A549 (cell line): Measurements from ENCODE around the gene FAM20C. TPM values are rescaled to one million over a fixed set of nuclear protein-coding genes. Genes with fewer than 3 reads are reported as not detected.

Experiments
- ATAC-seq, 2 experiments: fragments of 200-7000 bp in 1 of 2; fragments of >200 bp in 1 of 2; cut with Nextera tagmentation in 1 of 2; cut with Tn5 transposase in 1 of 2; 3 replicates each; pipeline versions ENCODE4 v1.8.0 to v1.9.1; 2018 to 2020; ENCODE audit warnings: mild to moderate bottlenecking in 1 of 2, moderate library complexity in 1 of 2
- CTCF ChIA-PET: fragments of 300-600 bp; sonication (Branson Sonifier 250); formaldehyde crosslinking; extraction: SDS; loops from one replicate; lab custom pipeline; 2021; ENCODE audit warnings: antibody characterized with exemption, inconsistent platforms; lab: Yijun Ruan, JAX
- POLR2A ChIA-PET: fragments of 350-600 bp; formaldehyde crosslinking; extraction: SDS; loops from one replicate; lab custom pipeline; 2021; ENCODE audit warnings: antibody characterized with exemption, inconsistent platforms; lab: Yijun Ruan, JAX
- DNase-seq, 2 experiments: peaks; one replicate each; pipeline versions ENCODE4 v3.0.0 to v3.0.0-alpha.2; 2011 to 2016; ENCODE audit warnings: low read depth in 1 of 2, low spot score in 1 of 2
- FAIRE-seq: peaks from 2 replicates; lab custom pipeline; 2011; peaks lifted over from hg19 to GRCh38; lab: Jason Lieb, UNC
- H3K27ac ChIP-seq, 2 experiments: fragments of >200 bp; sonication (Bioruptor Twin); formaldehyde crosslinking; 3 replicates each; pipeline ENCODE4 v1.5.1; 2016 to 2017
- H3K4me1 ChIP-seq: fragments of >200 bp; sonication (Bioruptor Twin); formaldehyde crosslinking; 3 replicates; pipeline ENCODE4 v1.6.1; 2016
- H3K4me2 ChIP-seq: fragments of >200 bp; sonication (Bioruptor Twin); formaldehyde crosslinking; 3 replicates; pipeline ENCODE4 v1.6.1; 2016
- H3K4me3 ChIP-seq: fragments of >200 bp; sonication (Bioruptor Twin); formaldehyde crosslinking; 3 replicates; pipeline ENCODE4 v1.5.1; 2016
- H3K9me3 ChIP-seq: fragments of >200 bp; sonication (Bioruptor Twin); formaldehyde crosslinking; 3 replicates; pipeline ENCODE4 v1.6.1; 2016
- BHLHE40 ChIP-seq: IDR thresholded peaks from 2 replicates; pipeline ENCODE4 v1.6.1; 2012; ENCODE audit warnings: low read depth, low read length, inconsistent platforms
- CBX8 ChIP-seq: fragments of 200-600 bp; sonication (generic); IDR thresholded peaks from 2 replicates; pipeline ENCODE4 v1.6.1; 2016
- CHD2 ChIP-seq: fragments of 150-350 bp; IDR thresholded peaks from 2 replicates; pipeline ENCODE4 v1.6.1; 2014; ENCODE audit warnings: low read length; ENCODE audit not compliant: partially characterized antibody
- EP300 ChIP-seq, 2 experiments: fragments of >200 bp; sonication (Bioruptor Twin); formaldehyde crosslinking; IDR thresholded peaks; 2 replicates in 1 of 2; 3 replicates in 1 of 2; pipeline ENCODE4 v1.6.1; 2016 to 2017
- HOXB13 ChIP-seq: fragments of 250-450 bp; sonication (Bioruptor Pico); IDR thresholded peaks from 2 replicates; pipeline ENCODE4 v1.5.0; 2020; ENCODE audit warnings: low read depth, mild to moderate bottlenecking, moderate library complexity
- KDM5A ChIP-seq: fragments of 200-600 bp; sonication (generic); IDR thresholded peaks from 2 replicates; pipeline ENCODE4 v1.6.1; 2016; ENCODE audit warnings: antibody characterized with exemption, mild to moderate bottlenecking
- PHF8 ChIP-seq: fragments of 200-600 bp; sonication (generic); IDR thresholded peaks from 2 replicates; pipeline ENCODE4 v1.6.1; 2016; ENCODE audit warnings: low read depth, mild to moderate bottlenecking, antibody characterized with exemption, moderate library complexity, borderline replicate concordance
- RCOR1 ChIP-seq: fragments of 150-350 bp; IDR thresholded peaks from 2 replicates; pipeline ENCODE4 v1.6.1; 2014; ENCODE audit warnings: antibody characterized with exemption, low read length, low read depth
- WGBS: methylation state at CpG from one replicate; pipeline ENCODE4 v1.1.6; 2017; ENCODE audit errors: missing lambda C conversion rate; 5-methylcytosine and 5-hydroxymethylcytosine counted together
- polyA plus RNA-seq, 4 experiments: library from polyadenylated mRNA; depleted of rRNA in 3 of 4; stranded (reverse); fragments of >200 nt; fragmentation: RNase III in 1 of 4; extraction: RNeasy Plus Mini Kit Qiagen cat#74134 plus additional on column Dnase treatment in 1 of 4; gene quantifications; 2 replicates in 3 of 4; 3 replicates in 1 of 4; pipeline ENCODE4 v1.2.3, GENCODE V29; 2011 to 2017
- TF ChIP-seq, protein P1 (sequence below): IDR thresholded peaks from 2 replicates; pipeline ENCODE4 v1.6.1; 2012
- TF ChIP-seq, protein P2 (sequence below): fragments of 450-650 bp; IDR thresholded peaks from 2 replicates; pipeline ENCODE4 v1.6.1; 2014; ENCODE audit warnings: antibody characterized with exemption
- TF ChIP-seq, protein P3 (sequence below): IDR thresholded peaks from 2 replicates; pipeline ENCODE4 v1.6.1; 2012; ENCODE audit warnings: low read depth, borderline replicate concordance
- TF ChIP-seq, protein P4 (sequence below): fragments of >200 bp; sonication (Bioruptor Twin); formaldehyde crosslinking; IDR thresholded peaks from 3 replicates; pipeline ENCODE4 v1.5.1; 2016
- TF ChIP-seq, protein P5 (sequence below): fragments of 200-600 bp; sonication (generic); IDR thresholded peaks from 2 replicates; pipeline ENCODE4 v1.6.1; 2016; ENCODE audit warnings: antibody characterized with exemption, mild to moderate bottlenecking, moderate library complexity
- TF ChIP-seq, protein P6 (sequence below): fragments of 250-450 bp; sonication (Bioruptor Pico); IDR thresholded peaks from 2 replicates; pipeline ENCODE4 v1.5.0; 2020; ENCODE audit warnings: low read depth, mild to moderate bottlenecking, moderate library complexity

FAM20C gene
- polyA plus RNA-seq, 2 of the 4 experiments (the other 2 are of a cell fraction) = 5.6 to 20.3 TPM

DNA sequence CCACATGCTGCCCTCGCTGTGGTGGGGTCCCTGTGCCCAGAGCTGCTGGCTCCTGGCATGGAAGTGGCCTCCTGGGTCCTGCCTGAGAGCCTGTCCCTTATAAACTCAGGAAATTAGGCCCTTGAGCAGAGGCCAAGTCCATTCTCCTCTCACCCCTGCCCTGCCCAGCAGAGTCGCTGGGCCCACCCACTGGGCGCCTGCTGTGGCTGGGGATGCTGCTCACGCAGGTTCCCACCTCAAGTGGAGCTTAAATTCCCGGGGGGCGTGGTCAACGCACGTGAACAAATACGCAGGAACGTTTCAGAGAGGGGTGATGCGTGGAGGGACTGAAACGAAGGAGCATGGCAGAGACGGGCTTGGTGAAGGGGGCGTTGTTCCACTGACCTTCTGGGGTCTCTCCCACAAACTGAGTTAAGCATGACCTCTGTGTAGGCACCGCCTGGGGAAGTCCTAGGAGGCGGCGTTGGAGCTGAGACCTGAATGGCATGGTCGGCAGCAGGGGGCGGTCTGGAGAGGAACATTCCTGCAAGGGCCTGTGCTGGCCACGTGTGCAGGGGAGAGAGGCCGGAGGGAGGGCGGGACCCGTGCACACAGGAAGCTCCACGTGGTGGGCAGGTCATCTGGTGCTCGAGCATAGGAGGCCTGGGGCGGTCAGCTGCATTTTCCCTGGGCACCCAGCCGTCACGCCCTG, 27.9 kb downstream of the FAM20C start:
- TF ChIP-seq, protein P1, sequence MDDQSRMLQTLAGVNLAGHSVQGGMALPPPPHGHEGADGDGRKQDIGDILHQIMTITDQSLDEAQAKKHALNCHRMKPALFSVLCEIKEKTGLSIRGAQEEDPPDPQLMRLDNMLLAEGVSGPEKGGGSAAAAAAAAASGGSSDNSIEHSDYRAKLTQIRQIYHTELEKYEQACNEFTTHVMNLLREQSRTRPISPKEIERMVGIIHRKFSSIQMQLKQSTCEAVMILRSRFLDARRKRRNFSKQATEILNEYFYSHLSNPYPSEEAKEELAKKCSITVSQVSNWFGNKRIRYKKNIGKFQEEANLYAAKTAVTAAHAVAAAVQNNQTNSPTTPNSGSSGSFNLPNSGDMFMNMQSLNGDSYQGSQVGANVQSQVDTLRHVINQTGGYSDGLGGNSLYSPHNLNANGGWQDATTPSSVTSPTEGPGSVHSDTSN = no peak
- TF ChIP-seq, protein P2, sequence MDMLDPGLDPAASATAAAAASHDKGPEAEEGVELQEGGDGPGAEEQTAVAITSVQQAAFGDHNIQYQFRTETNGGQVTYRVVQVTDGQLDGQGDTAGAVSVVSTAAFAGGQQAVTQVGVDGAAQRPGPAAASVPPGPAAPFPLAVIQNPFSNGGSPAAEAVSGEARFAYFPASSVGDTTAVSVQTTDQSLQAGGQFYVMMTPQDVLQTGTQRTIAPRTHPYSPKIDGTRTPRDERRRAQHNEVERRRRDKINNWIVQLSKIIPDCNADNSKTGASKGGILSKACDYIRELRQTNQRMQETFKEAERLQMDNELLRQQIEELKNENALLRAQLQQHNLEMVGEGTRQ = peak; percentile 18; the same call in 1 of the 2 replicates

DNA sequence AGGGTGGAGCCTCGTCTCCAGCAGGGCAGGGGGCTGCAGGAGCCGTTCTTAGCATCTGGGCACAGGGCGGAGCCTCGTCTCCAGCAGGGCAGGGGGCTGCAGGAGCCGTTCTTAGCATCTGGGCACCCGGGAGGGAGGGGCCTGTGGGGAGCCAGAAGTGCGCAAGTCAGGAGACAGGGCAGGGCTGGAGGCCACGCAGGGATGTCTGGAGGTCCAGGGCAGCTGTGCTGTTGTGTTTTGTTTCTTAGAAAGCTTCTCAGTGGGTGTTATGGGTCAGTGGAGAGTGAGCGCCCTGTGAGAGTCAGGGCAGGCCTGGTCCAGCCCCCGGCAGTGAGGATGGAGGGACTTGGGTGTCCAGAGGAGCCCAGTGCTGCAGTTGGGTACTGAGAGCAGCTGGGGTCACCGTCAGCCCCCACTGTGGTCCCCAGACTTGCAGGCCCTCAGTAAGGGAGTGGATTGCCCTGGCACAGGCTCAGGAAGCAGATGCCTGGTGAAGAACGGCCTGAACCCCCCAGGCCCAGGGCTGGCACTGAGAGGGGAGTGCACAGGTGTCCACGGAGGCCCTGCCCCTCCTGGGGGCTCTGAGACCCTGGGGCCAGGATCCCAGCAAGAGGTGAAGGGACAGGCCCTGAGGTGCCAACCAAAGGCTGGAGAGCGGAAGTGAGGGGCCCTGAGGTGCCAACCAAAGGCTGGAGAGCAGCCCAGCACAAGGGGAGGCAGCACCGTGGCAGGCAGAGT, 29.8 kb downstream of the FAM20C start:
- H3K4me2 ChIP-seq = no peak overlapping the region
- CTCF ChIA-PET = interaction anchor here (0.6 kb wide), 1 partner anchor 276 kb away, joined by 3 read pairs; no protein-coding TSS in a partner anchor
- peaks cover 15% of the 10 kb centered on the region for H3K4me1 ChIP-seq
- no peaks in the 10 kb centered on the region for H3K9me3 ChIP-seq
- no peak overlapping the region; a peak in 1 of 6 replicates for H3K27ac ChIP-seq
- ATAC-seq (peak in 1 of 2 experiments; percentile 24; a peak in 3 of 6 replicates), FAIRE-seq (no peak)
- WGBS = 89% methylated on average over 8 of the region's 15 CpGs
- no peak for TF ChIP-seq KDM5A
- TF ChIP-seq, protein P3, sequence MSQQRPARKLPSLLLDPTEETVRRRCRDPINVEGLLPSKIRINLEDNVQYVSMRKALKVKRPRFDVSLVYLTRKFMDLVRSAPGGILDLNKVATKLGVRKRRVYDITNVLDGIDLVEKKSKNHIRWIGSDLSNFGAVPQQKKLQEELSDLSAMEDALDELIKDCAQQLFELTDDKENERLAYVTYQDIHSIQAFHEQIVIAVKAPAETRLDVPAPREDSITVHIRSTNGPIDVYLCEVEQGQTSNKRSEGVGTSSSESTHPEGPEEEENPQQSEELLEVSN = no peak
- TF ChIP-seq, protein P4, sequence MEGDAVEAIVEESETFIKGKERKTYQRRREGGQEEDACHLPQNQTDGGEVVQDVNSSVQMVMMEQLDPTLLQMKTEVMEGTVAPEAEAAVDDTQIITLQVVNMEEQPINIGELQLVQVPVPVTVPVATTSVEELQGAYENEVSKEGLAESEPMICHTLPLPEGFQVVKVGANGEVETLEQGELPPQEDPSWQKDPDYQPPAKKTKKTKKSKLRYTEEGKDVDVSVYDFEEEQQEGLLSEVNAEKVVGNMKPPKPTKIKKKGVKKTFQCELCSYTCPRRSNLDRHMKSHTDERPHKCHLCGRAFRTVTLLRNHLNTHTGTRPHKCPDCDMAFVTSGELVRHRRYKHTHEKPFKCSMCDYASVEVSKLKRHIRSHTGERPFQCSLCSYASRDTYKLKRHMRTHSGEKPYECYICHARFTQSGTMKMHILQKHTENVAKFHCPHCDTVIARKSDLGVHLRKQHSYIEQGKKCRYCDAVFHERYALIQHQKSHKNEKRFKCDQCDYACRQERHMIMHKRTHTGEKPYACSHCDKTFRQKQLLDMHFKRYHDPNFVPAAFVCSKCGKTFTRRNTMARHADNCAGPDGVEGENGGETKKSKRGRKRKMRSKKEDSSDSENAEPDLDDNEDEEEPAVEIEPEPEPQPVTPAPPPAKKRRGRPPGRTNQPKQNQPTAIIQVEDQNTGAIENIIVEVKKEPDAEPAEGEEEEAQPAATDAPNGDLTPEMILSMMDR = no peak
- TF ChIP-seq, all 56 proteins: peak for 0
- H3K4me3 ChIP-seq = no peak overlapping the region
- POLR2A ChIA-PET = no interaction called here
- DNase-seq = no peak

More for the DNA sequence above, 27.9 kb downstream of the FAM20C start:
- peak in 1 of 2 experiments; percentile 44 for DNase-seq
- peak overlapping the region in 1 of 2 experiments; percentile 56; a peak in 2 of 6 replicates for H3K27ac ChIP-seq
- 81% methylated on average over 20 of the region's 28 CpGs for WGBS
- peaks cover 7% of the 10 kb centered on the region; the same call in 1 of the 3 replicates for H3K4me1 ChIP-seq
- no peak overlapping the region for H3K4me2 ChIP-seq
- POLR2A ChIA-PET = no interaction called here
- CTCF ChIA-PET = interaction anchor here (1.0 to 1.2 kb wide), 2 partner anchors 8 to 10 kb away, joined by 3 to 5 read pairs; no protein-coding TSS in a partner anchor
- peak in 1 of 2 experiments; percentile 68; a peak in 3 of 6 replicates for ATAC-seq
- no peaks in the 10 kb centered on the region for H3K9me3 ChIP-seq
- no peak for FAIRE-seq
- H3K4me3 ChIP-seq = no peak overlapping the region

DNA sequence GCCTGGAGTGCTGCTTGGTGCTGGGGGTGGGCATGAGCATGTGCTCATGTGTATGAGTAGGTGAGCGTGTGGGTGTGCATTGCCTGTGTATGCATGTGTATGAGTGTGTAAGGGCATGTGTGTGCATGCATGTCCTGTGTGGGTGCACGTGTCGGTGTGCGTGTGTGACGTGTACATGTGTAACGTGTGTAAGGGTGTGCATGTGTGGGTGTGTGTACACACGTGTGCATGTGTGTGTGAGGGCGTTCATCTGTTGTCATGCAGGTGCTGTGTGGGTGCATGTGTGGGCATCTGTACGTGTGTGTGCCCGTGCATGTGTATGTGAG, 30.3 kb downstream of the FAM20C start:
- DNase-seq (no peak), FAIRE-seq (no peak), ATAC-seq (no peak)
- Histone ChIP-seq H3K27ac (no peak overlapping the region), H3K9me3 (no peaks in the 10 kb centered on the region), H3K4me2 (no peak overlapping the region), H3K4me3 (no peak overlapping the region), H3K4me1 (peaks cover 15% of the 10 kb centered on the region)
- CTCF ChIA-PET = no interaction called here
- TF ChIP-seq, protein P5, sequence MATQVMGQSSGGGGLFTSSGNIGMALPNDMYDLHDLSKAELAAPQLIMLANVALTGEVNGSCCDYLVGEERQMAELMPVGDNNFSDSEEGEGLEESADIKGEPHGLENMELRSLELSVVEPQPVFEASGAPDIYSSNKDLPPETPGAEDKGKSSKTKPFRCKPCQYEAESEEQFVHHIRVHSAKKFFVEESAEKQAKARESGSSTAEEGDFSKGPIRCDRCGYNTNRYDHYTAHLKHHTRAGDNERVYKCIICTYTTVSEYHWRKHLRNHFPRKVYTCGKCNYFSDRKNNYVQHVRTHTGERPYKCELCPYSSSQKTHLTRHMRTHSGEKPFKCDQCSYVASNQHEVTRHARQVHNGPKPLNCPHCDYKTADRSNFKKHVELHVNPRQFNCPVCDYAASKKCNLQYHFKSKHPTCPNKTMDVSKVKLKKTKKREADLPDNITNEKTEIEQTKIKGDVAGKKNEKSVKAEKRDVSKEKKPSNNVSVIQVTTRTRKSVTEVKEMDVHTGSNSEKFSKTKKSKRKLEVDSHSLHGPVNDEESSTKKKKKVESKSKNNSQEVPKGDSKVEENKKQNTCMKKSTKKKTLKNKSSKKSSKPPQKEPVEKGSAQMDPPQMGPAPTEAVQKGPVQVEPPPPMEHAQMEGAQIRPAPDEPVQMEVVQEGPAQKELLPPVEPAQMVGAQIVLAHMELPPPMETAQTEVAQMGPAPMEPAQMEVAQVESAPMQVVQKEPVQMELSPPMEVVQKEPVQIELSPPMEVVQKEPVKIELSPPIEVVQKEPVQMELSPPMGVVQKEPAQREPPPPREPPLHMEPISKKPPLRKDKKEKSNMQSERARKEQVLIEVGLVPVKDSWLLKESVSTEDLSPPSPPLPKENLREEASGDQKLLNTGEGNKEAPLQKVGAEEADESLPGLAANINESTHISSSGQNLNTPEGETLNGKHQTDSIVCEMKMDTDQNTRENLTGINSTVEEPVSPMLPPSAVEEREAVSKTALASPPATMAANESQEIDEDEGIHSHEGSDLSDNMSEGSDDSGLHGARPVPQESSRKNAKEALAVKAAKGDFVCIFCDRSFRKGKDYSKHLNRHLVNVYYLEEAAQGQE = no peak
- TF ChIP-seq EP300 (IDR thresholded peaks at IDR 0.05) = no peak
- TF ChIP-seq KDM5A = no peak
- no peak for TF ChIP-seq HOXB13 (CRISPR knock-in tag)
- TF ChIP-seq, protein P6, sequence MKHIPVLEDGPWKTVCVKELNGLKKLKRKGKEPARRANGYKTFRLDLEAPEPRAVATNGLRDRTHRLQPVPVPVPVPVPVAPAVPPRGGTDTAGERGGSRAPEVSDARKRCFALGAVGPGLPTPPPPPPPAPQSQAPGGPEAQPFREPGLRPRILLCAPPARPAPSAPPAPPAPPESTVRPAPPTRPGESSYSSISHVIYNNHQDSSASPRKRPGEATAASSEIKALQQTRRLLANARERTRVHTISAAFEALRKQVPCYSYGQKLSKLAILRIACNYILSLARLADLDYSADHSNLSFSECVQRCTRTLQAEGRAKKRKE (CRISPR knock-in tag) = no peak
- TF ChIP-seq CHD2 = no peak
- no peak for TF ChIP-seq PHF8
- no peak for TF ChIP-seq CBX8
- TF ChIP-seq RCOR1 = no peak
- no peak for TF ChIP-seq BHLHE40
- 84% methylated on average over 10 of the region's 10 CpGs for WGBS
- POLR2A ChIA-PET = no interaction called here
